Prostate gland (tissue), 2 donors: Measurements from ENCODE around the gene MTOR. TPM values are rescaled to one million over a fixed set of nuclear protein-coding genes. Genes with fewer than 3 reads are reported as not detected.
A peak's percentile ranks its signal among the peaks of the same experiment; 100 is the strongest.

Source experiments
- DNase-seq: peaks from one replicate; pipeline ENCODE4 v3.0.0-alpha.2; 2019; ENCODE audit warnings: low spot score
- H3K27ac ChIP-seq, 2 donors: fragments of 200-600 bp; sonication (generic); 2 replicates each; pipeline ENCODE4 v1.5.1; 2017 to 2019
- H3K27me3 ChIP-seq: fragments of 200-600 bp; sonication (generic); replicated peaks from 2 replicates; pipeline ENCODE4 v1.5.1; 2019; ENCODE audit not compliant: insufficient read depth
- H3K36me3 ChIP-seq, 2 donors: fragments of 200-600 bp; sonication (generic); 1 replicate in 1 of 2; 2 replicates in 1 of 2; pipeline versions ENCODE4 v1.5.1 to v1.8.1; 2017 to 2019
- H3K4me1 ChIP-seq: fragments of 200-600 bp; sonication (generic); replicated peaks from 2 replicates; pipeline ENCODE4 v1.5.1; 2019
- H3K4me3 ChIP-seq, 2 donors: fragments of 200-600 bp; sonication (generic); 2 replicates each; pipeline ENCODE4 v1.5.1; 2017 to 2019
- H3K9me3 ChIP-seq: fragments of 200-600 bp; sonication (generic); 2 replicates; pipeline ENCODE4 v1.5.1; 2017
- POLR2A ChIP-seq: fragments of 450-650 bp; IDR thresholded peaks from one replicate; pipeline ENCODE4 v1.6.1; 2016; ENCODE audit warnings: antibody characterized with exemption, mild to moderate bottlenecking
- POLR2AphosphoS5 ChIP-seq: sonication (generic); formaldehyde crosslinking; IDR thresholded peaks from one replicate; pipeline ENCODE4 v1.6.1; 2017; ENCODE audit warnings: antibody characterized with exemption
- WGBS: methylation state at CpG from one replicate; pipeline ENCODE4 v1.1.5; 2018; 5-methylcytosine and 5-hydroxymethylcytosine counted together
- intact Hi-C: fragments of 100-400 bp; cut with DNase I; formaldehyde crosslinking; loops from one replicate; pipeline ENCODE4 v1.14.2; 2022
- total RNA-seq, 2 donors: library from RNA; depleted of rRNA; stranded (reverse); fragments of >200 nt; gene quantifications; one replicate each; pipeline ENCODE4 v1.1.0, GENCODE V29; 2016
- TF ChIP-seq, protein P1 (sequence below), 4 experiments: fragments of 200-600 bp in 2 of 4; fragments of 450-650 bp in 2 of 4; sonication (generic) in 2 of 4; IDR thresholded peaks; 1 replicate in 3 of 4; 2 replicates in 1 of 4; pipeline ENCODE4 v1.5.1; 2016 to 2019; ENCODE audit warnings: antibody characterized with exemption in 4 of 4, mild to moderate bottlenecking in 2 of 4, moderate library complexity in 2 of 4

MTOR gene
- total RNA-seq, 2 donors from 2014 or later: 34.7 to 56.1 TPM

DNA sequence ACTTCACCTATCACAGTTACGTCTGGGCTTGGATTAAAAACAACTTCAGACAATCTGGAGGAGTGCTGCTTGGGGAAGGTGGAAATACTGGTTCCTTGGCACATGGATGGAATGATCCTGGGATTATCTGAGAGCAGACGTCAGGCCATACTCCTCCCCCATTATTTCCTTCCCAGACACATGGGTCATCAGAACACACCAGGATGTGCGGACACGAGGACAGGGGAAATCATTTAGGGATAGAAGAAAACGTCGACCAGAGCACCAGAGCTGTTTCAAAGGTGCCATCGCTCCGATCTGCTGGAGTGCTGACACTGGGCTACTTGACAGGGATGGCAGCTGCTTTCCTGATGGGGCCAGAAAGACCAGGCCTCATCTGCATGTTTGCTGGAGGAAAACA, 105.0 kb downstream of the MTOR start:
- H3K36me3 ChIP-seq: no peaks in the 10 kb centered on the region
- 72% methylated on average over 8 of the region's 8 CpGs for WGBS
- H3K27ac ChIP-seq: peak overlapping the region; percentile 32 to 48
- intact Hi-C loops: no loop called here
- no peak overlapping the region for H3K4me3 ChIP-seq
- DNase-seq: no peak
- H3K4me1 ChIP-seq: peaks cover 10% of the 10 kb centered on the region
- H3K27me3 ChIP-seq: no peaks in the 10 kb centered on the region
- H3K9me3 ChIP-seq: no peaks in the 10 kb centered on the region
- no peak for TF ChIP-seq POLR2A
- TF ChIP-seq, protein P1, sequence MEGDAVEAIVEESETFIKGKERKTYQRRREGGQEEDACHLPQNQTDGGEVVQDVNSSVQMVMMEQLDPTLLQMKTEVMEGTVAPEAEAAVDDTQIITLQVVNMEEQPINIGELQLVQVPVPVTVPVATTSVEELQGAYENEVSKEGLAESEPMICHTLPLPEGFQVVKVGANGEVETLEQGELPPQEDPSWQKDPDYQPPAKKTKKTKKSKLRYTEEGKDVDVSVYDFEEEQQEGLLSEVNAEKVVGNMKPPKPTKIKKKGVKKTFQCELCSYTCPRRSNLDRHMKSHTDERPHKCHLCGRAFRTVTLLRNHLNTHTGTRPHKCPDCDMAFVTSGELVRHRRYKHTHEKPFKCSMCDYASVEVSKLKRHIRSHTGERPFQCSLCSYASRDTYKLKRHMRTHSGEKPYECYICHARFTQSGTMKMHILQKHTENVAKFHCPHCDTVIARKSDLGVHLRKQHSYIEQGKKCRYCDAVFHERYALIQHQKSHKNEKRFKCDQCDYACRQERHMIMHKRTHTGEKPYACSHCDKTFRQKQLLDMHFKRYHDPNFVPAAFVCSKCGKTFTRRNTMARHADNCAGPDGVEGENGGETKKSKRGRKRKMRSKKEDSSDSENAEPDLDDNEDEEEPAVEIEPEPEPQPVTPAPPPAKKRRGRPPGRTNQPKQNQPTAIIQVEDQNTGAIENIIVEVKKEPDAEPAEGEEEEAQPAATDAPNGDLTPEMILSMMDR (IDR thresholded peaks at IDR 0.05): no peak
- TF ChIP-seq POLR2AphosphoS5: no peak

- H3K9me3 ChIP-seq: no peaks in the 10 kb centered on the region
- H3K4me1 ChIP-seq: peaks cover 13% of the 10 kb centered on the region
- no peaks in the 10 kb centered on the region for H3K36me3 ChIP-seq
- no peak for DNase-seq
- intact Hi-C loops: no loop called here
- 86% methylated on average over 7 of the region's 7 CpGs for WGBS
- H3K27me3 ChIP-seq: no peaks in the 10 kb centered on the region
- peak overlapping the region; percentile 32 to 48 for H3K27ac ChIP-seq
- no peak overlapping the region for H3K4me3 ChIP-seq
- TF ChIP-seq POLR2A (no peak), POLR2AphosphoS5 (no peak)
- TF ChIP-seq, protein P1 (IDR thresholded peaks at IDR 0.05): no peak
Observed at GRCh38 chr1:11156963-11157362, 105.4 kb downstream of the MTOR start.

DNA sequence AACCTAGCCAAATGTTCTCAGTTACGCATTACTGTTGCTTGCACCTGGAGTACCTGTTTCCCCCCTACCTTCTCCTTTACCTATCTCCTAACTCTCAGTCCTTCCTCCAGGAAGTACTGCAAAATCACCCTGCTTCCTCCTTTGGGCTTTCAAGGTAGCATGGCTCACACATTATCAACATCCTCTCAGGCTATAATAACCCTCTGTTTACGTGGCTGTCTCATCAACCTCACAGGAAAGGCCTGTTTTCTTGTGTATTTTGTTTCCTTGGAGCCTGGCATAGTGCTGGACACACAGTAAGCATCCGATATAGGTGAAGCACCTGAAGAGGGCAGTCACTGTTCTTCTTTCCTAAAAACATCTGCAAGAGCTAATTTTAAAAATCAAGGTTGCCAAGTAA, 105.9 kb downstream of the MTOR start:
- Histone ChIP-seq H3K9me3 (no peaks in the 10 kb centered on the region), H3K27me3 (no peaks in the 10 kb centered on the region), H3K27ac (peak overlapping the region in 1 of 2 donors; percentile 32), H3K36me3 (no peaks in the 10 kb centered on the region), H3K4me1 (peaks cover 18% of the 10 kb centered on the region), H3K4me3 (no peak overlapping the region)
- WGBS: 78% methylated on average over 3 of the region's 3 CpGs
- TF ChIP-seq, protein P1 (IDR thresholded peaks at IDR 0.05): no peak
- no peak for TF ChIP-seq POLR2A
- TF ChIP-seq POLR2AphosphoS5: no peak
- DNase-seq: no peak
- intact Hi-C loops: no loop called here

DNA sequence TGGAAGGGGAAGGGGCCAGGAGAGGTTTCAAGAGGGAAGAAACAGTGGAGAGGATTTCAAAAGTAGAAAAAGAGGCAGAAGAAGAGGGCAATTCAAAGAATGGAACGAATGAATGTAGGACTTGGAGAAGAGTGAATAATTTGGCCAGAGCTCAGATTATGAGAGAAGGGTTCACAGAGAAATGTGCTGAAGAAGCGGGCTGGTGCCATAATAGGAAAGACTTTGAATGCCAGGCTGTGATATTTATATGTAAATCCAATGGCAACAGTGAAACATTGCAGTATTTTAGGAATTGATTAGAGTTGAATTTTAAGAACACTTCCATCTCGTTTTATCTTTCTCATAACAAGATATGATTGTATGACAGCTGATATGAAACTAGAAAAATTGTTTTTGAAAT, 109.2 kb downstream of the MTOR start:
- intact Hi-C loops: no loop called here

DNA sequence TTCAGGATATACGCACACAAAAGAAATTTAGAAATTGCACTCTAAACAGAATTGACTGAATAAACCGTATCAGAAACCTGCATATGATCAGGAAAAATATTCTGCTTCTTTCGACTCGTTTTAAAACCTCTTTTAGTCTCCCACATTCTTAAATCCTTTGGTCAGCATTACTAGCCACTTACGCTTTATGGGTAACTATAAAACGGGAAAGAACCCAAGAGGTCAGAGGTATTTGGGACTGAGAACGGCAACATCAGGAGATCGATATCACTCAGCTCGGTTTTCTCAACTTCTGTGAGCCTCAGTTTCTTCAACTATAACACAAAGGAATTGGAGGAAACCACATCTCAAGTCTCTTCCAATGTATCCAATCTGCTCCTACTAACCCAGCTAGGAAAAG, 109.6 kb downstream of the MTOR start:
- peaks cover 19% of the 10 kb centered on the region for H3K4me1 ChIP-seq
- no peak for DNase-seq
- H3K27ac ChIP-seq: peak overlapping the region; percentile 33 to 57
- no peaks in the 10 kb centered on the region for H3K9me3 ChIP-seq
- H3K36me3 ChIP-seq: no peaks in the 10 kb centered on the region
- WGBS: 63% methylated on average over 9 of the region's 9 CpGs
- TF ChIP-seq POLR2A: no peak
- no peak overlapping the region for H3K4me3 ChIP-seq
- H3K27me3 ChIP-seq: no peaks in the 10 kb centered on the region
- intact Hi-C loops: no loop called here

More for the DNA sequence above, 109.2 kb downstream of the MTOR start:
- TF ChIP-seq POLR2A (no peak), POLR2AphosphoS5 (no peak)
- TF ChIP-seq, protein P1 (IDR thresholded peaks at IDR 0.05): no peak
- no peak for DNase-seq
- Histone ChIP-seq H3K4me1 (peaks cover 20% of the 10 kb centered on the region), H3K27ac (no peak overlapping the region), H3K4me3 (no peak overlapping the region), H3K27me3 (no peaks in the 10 kb centered on the region), H3K9me3 (no peaks in the 10 kb centered on the region), H3K36me3 (no peaks in the 10 kb centered on the region)
- WGBS: 61% methylated on average over 3 of the region's 3 CpGs
